GM21619 (cell line): ENCODE results near the gene TFF3.

Source experiments
- ATAC-seq: cut with Tn5 transposase; IDR thresholded peaks from one replicate; pipeline ENCODE4 v1.9.1; 2021; ENCODE audit not compliant: unreplicated experiment

TFF3 gene

DNA sequence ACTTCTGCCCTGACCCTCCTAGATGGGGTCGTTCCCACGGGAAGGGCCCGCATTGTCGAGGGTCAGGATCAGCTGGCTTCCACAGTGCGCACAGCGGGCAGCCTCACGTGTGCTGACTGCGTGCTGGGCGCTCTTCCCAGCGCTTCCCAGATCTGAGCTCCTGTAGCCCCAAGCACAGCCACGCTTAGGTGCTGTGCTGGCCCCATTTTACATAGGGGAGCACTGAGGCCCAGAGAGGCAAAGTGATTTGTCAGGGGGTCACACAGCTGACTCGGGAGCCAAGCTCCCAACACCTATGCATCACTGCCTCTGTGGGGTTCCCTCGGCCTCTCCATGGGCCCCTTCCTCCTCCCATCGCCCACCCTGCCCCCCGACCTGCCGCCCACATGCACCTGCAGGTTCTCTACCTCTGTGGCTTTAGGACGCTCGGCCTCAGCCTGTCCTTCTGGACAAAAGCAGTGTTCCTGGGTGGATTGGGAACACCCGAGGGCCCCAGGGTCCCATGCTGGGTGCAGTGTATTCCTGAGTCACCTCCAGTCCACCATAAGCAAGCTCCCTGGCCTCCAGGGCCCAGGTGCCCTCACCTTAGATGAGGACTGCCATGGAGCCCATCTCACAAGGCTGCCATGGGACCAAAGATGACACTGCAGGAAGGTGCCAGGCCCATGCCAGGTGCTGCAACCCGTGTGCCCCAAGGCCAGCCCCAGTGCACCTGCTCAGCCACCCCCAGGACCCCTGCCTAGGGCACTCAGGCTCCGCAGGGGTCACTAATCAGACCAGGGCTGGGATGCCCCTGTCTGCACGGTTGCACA lies 23.3 kb downstream of the TFF3 start:
- ATAC-seq: no peak

DNA sequence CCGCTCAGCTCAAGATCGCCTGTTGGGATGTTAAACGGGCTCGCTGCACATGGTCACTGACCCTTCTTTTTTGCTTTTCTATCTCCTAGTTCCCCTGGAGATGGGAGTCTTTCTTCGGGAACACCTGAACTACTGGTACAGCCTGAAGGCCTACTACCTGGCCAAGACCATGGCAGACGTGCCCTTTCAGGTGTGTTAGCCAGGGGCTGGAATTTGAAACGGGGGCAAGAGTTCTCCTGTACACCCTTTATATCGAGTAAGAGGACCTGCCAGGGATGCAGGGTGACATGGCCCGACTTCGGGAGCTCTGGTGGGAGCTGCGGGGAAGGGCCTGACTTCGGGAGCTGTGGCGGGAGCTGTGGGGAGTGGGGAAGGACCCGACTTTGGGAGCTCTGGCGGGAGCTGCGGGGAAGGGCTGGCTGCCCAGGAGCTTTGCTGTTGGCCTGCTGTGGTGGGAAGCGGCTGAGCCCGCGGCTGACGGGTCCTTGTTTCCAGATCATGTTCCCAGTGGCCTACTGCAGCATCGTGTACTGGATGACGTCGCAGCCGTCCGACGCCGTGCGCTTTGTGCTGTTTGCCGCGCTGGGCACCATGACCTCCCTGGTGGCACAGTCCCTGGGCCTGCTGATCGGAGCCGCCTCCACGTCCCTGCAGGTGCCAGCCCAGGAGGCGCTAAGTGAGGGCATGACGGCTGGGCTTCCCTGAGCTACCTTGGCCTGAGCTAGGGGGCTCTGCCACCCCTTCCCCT lies 24.0 kb downstream of the TFF3 start:
- ATAC-seq: no peak

DNA sequence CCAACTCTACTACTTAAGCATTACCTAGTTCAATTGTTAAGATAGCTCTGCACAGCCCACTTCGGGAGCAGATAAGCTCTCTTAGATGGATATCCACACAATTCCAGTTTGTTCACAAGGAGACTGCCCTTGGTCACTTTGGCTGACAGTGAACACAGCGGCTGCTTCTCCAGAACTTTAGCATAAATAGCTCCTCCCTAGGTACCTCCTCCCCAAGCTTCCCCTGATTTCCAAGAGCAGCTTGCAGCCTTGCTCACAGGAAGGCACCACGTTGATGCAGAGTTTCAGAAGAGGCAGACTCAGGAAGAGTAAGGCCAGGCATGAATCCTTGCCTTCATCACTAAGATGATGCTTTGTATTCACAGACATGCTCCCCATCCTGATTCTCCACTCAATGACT lies 24.7 kb downstream of the TFF3 start:
- no peak for ATAC-seq

DNA sequence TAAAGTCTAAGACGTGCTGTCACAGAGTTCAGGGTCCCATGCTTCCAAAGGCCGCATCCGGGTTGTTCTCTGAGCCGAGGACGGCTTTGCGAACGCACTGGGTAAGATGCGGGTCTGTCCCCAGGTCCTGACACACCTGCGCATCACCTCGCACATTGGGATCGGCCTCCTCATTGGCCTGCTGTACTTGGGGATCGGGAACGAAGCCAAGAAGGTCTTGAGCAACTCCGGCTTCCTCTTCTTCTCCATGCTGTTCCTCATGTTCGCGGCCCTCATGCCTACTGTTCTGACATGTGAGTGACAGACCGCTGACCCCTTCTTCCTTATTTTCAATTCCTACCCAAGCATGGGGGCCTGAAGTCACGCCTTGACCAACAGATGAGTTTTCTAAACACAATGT lies 25.3 kb downstream of the TFF3 start:
- ATAC-seq: no peak

DNA sequence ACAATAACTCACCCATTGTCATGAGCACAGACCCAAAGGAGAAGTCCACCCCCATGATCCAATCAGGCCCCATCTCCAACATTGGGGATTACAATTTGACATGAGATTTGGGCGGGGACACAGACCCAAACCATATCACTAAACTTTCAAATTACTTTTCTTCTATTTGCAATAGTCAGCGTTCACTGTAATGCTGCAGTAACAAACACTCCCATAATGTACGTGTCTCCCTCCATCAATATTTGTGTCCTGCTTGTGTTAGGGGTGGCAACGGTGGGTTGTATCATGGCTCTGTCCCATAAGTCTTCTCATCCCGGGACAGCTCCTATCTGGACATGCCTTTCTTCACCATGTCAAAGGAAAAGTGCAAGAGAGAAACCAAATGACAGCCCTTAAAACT lies 26.2 kb downstream of the TFF3 start:
- ATAC-seq: no peak

DNA sequence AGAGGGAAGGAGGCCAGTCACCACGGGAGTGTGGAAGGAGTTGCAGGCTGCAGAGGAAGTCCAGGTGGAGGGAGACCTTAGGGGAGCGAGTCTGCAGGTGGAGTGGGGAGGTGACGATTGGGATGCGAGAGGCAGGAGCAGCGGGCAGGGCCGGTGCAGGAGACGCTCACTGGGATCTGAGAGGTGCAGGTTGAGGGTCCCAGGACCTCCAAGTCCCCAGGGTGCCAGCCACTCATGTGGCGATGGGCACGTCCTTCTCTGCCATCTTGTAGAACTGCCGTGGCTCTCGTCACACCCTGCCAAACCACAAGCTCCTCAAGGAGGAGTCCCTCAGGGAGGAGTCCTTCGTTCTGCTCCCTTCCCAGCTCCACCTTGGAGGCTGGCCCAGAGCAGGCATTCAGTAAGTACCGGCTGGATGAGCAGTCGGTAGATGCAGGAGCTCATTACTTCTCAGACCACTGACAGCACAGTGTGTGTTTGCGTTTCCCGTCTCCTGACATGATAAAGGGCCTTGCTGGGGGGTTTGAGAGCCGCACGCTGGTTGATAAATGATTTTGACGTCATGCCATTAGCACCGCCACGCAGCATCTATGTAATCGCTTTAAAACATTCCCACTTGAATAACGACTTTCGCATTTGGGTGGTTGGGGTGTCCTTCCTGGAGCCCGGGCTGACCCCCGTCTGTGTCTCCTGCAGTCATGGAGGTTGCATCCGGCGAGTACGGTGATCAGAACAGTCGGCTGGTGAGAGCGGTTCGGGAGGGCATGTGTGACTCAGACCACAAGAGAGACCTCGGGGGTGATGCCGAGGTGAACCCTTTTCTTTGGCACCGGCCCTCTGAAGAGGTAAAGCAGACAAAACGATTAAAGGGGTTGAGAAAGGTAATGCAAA lies 27.8 kb downstream of the TFF3 start:
- no peak for ATAC-seq

DNA sequence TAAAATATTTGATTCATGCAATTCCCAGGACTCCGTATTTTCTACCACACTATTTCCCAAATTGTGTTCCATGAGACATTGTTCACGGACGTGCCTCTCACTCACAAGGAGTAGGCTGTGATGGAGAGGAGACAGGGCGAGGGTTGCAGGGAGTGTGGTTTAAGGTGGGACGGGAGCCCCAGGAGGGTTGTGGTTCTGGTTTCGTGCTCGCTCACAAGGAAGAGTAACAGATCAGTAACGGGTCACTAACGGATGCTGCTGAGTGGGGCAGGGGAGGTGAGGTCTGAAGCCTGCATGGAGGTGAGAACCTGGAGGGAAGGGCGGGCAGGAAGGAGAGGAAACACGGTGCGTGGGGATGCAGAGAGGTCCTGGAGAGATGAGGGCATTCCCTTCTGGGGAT lies 28.8 kb downstream of the TFF3 start:
- peak; percentile 49 for ATAC-seq

DNA sequence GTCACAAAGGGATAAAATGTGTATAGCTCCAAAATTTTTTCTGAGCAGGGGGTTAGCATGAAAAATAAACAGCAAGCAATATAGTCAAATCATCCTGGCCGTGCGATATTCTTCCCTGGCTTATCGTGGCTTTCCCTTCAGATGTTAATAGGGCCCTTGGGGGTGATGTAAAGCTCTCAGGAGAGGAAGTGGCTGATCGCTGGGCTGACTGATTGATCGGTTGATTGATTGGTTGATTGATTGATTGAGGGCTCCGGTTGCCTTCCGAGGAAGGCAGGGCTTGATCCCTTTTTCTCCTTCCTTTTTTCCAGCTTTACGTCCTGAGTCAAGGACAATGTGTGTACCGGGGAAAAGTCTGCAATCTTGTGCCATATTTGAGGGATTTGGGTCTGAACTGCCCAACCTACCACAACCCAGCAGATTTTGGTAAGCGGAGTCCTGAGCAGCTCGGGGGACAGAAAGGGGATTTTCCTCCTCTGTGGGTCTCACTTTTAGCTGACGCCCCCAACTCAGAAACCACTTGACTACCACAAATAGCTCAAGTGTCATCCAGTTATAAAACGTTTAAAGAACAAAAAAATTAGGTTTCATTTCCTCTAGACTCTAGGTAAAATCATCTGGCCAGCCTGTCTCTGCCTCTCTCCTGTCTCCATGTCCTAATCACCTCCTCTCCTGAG lies 29.5 kb downstream of the TFF3 start:
- ATAC-seq: no peak

DNA sequence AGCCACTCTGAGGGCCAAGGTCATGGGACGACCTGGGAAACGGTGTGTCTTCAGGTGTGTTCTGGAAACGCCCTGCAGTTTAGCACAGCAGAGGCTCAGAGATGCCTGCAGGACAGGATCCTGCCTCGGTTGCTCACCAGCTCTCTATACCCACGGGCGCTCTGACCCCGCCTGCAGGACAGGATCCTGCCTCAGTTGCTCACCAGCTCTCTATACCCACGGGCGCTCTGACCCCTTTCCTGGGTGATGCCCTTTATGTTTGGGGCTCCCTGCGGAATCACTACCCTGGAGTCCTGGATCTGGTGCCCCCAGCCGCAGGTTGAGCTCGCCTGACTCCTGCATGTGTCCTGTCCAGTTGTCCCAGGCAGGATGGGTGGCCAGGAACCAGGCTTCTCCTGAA lies 32.5 kb downstream of the TFF3 start:
- no peak for ATAC-seq

DNA sequence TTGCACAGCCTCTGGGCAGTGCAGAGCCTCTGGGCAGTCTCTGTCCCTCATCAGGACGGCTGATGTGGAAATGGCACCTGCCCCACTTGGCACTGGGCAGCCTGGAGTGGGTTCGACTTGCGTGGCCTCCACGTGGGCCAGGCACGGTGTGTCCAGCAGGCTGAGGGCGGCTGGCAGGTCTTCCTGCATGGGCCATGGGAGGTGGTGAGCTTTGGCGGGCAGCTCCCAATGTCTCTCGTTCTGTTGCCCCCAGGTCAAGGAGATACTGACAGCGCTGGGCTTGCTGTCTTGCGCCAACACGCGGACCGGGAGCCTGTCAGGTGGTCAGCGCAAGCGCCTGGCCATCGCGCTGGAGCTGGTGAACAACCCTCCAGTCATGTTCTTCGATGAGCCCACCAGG lies 33.2 kb downstream of the TFF3 start:
- ATAC-seq: no peak

DNA sequence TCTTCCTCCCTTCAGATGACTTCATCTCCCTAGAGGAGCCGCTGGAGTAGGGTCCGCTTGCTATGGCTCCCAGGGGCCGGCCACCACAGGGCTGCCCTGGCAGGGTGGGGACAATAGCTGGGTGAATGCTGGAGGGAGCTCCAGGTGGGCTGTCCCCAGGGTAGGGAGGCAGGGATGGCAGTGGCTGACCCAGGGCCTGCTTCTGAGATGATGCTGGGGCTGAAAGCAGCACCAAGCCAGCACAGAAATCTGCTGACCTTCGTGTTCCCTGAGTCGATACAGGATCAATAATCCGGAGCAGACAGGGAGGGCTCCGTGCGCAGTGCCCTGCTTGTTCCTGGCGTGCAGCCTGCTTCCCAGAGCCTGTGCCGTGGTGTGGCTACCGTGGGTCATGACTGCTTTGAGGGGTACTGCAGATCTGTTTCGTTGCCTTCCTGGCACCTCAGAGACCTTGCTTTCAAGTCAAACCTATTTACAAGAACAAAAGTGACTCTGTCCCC lies 34.0 kb downstream of the TFF3 start:
- ATAC-seq: no peak

DNA sequence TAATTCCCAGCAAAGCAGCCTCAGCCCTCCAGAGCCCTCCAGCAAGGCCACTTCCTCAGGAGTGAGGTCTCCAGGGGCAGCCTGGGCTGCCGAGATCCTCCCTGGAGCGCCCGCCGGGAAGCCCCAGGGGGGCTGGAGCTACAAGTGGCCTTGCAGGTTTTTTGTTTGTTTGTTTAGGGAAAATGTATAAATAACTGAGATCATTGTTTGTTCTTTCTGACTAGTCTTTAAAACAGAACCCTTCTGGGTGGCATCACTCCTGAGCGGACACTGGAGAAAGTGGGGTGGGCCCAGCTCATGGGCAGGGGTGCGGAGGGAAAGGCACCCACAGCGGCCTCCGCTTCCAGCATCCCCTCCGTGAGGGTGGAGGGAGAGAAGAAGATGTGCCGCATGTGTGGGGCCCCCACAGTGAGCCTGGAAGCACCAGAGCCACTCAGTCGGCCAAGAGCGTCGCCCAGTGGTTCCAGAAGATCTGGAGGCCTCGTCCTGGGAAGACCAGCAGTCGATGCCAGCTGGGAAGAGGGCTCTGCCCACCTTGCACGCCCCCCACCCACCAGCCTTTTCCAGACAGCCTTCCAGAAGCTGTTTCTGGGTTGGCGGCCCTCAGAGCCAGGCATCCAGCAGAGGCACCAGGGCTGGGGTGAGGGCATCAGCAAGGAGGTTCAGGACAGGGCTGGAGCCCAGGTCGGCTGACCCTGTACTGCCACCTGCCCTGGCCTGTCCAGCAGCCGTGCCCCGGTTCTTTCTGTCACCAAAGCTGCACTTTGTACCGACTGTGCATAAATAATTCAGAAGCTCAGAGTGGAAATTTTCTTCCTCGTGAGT lies 34.6 kb downstream of the TFF3 start:
- ATAC-seq: no peak

DNA sequence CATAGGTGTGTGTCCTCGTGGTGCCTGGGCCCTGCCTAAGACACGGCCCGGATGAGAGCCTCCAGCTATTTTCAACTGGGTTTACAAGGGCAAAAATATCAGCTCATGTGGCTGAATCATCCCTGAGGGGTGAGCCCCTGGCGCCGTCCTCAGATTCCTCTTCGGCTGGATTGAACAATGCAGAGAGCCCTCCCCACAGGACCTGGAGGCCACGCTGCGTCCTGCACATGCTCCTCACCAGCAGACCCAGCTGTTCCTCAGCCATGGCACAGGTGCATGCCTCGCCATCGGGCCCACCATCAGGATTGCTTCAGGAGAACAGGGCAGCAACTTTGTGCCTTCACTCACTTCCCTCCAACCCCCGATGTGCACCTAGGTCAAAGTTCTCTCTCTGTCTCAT lies 35.3 kb downstream of the TFF3 start:
- ATAC-seq: no peak

DNA sequence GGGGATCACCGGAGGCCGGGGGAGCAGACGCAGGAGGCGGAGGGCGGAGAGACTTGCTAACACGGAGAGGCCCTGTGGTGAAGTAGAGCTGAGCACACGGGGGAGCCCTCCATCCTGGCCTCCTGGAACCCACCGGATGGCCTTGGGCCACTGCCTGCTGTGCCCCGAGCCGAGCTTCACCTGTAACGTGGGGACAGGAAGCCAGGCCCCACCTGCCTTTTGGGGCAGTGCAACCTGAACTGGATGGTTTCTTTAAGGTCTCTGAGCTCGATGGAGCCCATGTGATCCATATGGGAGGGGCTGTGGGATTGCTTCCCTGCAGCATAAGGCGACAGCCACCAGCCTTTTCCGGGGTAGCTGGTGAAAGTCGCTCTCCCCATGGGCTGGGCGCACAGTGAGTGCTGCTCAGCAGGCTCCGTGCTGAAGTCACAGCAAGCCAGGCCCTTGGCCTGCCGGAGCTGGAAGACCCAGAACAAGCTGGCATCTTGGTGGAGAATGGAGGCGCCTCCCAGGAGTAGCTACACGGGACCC lies 35.8 kb downstream of the TFF3 start:
- no peak for ATAC-seq

DNA sequence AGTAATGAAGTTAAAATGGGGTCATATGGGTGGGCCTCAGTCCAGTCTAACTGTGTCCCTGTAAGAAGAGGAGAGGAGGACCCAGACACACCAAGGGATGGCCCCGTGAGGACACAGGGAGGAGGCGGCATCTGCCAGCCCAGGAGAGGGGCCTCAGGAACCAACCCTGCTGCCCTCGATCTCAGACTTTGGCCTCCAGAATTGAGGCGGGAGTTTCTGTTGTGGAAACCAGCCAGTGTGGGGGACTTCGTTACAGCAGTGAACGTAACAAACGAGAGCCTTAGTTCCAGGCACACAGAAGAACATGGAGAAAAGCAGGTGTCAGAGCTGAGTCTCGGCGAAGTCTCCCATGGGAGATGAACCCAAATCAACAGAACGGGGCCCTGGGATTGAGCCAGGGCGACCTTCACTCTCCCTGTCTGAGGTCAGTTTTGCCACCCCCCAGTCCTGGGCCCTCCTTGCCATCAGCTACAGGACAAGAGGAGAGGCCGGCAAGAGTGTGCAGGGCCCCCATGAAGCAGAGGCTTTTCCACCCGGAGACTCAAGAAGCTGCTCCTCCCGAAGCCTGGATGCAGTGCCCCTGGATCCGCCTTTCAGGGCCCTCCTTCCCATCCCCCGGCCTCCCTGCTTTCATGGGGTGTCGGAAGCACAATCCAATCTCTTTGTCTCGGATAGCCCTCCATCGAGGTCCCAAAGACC lies 36.6 kb downstream of the TFF3 start:
- no peak for ATAC-seq

DNA sequence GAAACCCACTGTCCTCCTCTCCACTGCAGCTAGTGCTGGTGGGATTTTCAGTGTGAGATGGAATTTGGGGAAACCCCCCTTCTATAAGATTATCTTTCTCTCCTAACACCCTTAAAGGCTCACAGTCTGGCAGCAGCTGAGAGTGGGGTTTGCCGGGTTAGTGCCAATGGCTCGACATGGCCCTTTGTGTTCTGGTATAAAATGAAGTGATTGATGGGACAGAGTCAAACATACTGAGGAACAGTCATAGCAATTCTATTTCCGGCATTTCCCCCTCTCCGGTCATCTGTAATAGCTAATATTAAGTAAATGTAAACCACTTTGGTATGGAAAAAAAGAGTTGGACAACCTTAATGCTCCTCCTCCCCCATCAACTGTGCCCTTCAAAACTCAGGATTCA lies 37.6 kb downstream of the TFF3 start:
- no peak for ATAC-seq

DNA sequence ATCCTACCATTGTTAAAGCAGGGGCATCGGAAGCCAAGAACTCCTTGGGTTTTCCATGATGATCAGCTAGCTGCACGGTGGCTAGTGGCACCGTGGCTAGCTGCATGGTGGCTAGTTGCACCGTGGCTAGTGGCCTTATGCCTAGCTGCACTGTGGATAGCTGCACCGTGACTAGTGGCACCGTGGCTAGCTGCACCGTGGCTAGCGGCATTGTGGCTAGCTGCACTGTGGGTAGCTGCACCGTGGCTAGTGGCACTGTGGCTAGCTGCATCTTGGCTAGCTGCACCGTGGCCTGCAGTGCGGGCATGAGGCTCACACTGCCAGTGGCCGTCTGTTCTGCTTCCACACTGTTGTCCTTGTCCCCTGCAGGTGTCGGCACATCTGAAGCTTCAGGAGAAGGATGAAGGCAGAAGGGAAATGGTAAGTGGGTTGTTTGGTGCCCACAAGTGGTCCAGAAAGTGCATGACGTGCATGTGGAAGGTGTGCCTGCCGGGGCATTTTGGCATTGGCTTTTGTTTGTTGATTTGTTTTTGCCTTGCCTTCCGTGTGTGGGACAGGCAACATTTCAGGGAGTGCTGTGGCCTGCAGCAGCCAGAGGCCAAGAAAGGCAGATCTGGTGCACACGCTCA lies 38.6 kb downstream of the TFF3 start:
- no peak for ATAC-seq

DNA sequence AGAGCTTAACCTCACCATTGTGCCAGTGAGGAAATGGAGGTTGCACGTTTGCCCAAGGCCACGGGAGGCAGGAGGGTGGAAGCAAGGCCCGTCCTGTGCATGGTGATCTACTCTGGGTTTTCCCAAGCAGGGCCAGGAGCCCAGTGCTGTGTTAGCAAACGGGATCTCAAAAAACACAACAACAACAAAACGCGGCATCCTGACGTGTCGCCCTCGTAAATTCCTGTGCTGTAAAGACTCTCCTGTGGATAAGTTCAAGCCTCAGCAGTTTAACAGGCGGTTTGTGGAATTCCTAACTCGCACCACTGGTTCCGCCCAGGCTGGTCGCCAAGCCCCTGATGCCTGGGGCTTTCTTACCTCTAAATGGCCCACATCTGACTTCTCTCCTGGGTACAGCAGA lies 39.1 kb downstream of the TFF3 start:
- ATAC-seq: no peak
